ENCODE measurements around the gene GRIP1.

Gene GRIP1

GRCh38 chr12:66678338-66679275, at the start of gene GRIP1:
TSS of gene GRIP1 (minus strand) at chr12:66679076. CDS start at chr12:66678904, 172 bp downstream.
- DNase-seq (ENCODE audit: low spot score), result no peak

GRCh38 chr12:66726556-66726955, 47.7 kb upstream of the GRIP1 start:
- no peak for DNase-seq (ENCODE audit: low spot score)

- no peak for DNase-seq (ENCODE audit: low spot score)
Observed at GRCh38 chr12:66725031-66725430, 46.2 kb upstream of the GRIP1 start.

GRCh38 chr12:66724616-66725015, 45.7 kb upstream of the GRIP1 start:
- no peak for DNase-seq (ENCODE audit: low spot score)

- no peak for DNase-seq (ENCODE audit: low spot score)
Observed at GRCh38 chr12:66724026-66724425, 45.1 kb upstream of the GRIP1 start.

GRCh38 chr12:66719862-66720261, 41.0 kb upstream of the GRIP1 start:
- no peak for DNase-seq (ENCODE audit: low spot score)

GRCh38 chr12:66717036-66717673, 38.3 kb upstream of the GRIP1 start:
- no peak for DNase-seq (ENCODE audit: low spot score)

GRCh38 chr12:66716522-66716921, 37.6 kb upstream of the GRIP1 start:
- DNase-seq (ENCODE audit: low spot score), result no peak

- no peak for DNase-seq (ENCODE audit: low spot score)
Observed at GRCh38 chr12:66714709-66715108, 35.8 kb upstream of the GRIP1 start.

- DNase-seq (ENCODE audit: low spot score), result no peak
Observed at GRCh38 chr12:66713984-66714383, 35.1 kb upstream of the GRIP1 start.

GRCh38 chr12:66709893-66710292, 31.0 kb upstream of the GRIP1 start:
- no peak for DNase-seq (ENCODE audit: low spot score)

GRCh38 chr12:66709457-66709773, 30.5 kb upstream of the GRIP1 start:
- no peak for DNase-seq (ENCODE audit: low spot score)

- no peak for DNase-seq (ENCODE audit: low spot score)
Observed at GRCh38 chr12:66708704-66709456, 30.0 kb upstream of the GRIP1 start.

- no peak for DNase-seq (ENCODE audit: low spot score)
Observed at GRCh38 chr12:66707002-66707697, 28.3 kb upstream of the GRIP1 start.

GRCh38 chr12:66699738-66700482, 21.0 kb upstream of the GRIP1 start:
- DNase-seq (ENCODE audit: low spot score), result no peak

GRCh38 chr12:66698558-66698957, 19.7 kb upstream of the GRIP1 start:
- no peak for DNase-seq (ENCODE audit: low spot score)

- no peak for DNase-seq (ENCODE audit: low spot score)
Observed at GRCh38 chr12:66697404-66697803, 18.5 kb upstream of the GRIP1 start.

GRCh38 chr12:66694666-66695613, 16.1 kb upstream of the GRIP1 start:
- no peak for DNase-seq (ENCODE audit: low spot score)

- peak; percentile 7 for DNase-seq (ENCODE audit: low spot score)
Observed at GRCh38 chr12:66693901-66694513, 15.1 kb upstream of the GRIP1 start.

GRCh38 chr12:66692986-66693385, 14.1 kb upstream of the GRIP1 start:
- no peak for DNase-seq (ENCODE audit: low spot score)

Data from HuH-7.5 (cell line).